ENCODE measurements around the gene LDB3.
"Not testable (repeated sequence)": the region's sequence is repeated elsewhere in the genome, so short reads cannot be mapped to it uniquely, and the experiment has no call there.

The LDB3 gene

DNA sequence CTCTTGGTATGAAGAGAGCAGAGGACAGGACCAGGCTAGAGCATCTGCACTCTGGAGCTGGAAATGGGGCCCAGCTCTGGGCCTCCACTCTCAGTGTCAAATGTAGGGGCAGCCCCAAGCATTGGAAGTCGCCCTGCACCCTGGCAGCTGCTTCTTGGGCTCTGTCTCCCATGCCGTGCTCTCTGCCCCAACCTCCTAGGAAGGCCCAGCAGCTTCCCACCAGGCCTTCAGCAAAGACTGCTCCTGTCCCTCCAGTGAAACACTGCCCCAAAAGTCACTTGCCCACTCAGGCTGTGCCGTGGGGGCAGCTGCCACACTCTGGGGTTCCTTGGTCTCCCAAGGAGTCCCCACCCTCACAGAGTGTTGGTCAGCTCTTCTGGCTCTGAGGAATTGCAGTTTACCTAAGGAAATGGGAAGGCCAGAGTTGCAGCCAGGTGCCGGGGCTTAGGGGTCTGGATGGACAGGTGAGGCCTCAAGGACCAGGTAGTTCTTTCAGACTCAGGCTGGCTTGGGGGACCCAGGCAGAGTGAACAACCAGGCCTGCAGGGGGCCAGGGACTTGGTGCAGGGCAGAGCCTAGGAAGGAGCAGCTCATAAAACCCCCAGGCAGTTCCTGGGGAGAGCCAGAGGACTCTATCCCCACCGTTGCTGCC lies 23.4 kb upstream of the LDB3 start:
- H3K4me1 ChIP-seq (ENCODE audit: control insufficient read depth, insufficient read depth, low read length): peaks cover 9% of the 10 kb centered on the region
- TF ChIP-seq GLIS1 (tag by site-specific recombination; IDR thresholded peaks at IDR 0.05): 0 out of 2 replicates have a peak, but pooled peaks have one; percentile 11
- TF ChIP-seq ZNF660 (tag by site-specific recombination; IDR thresholded peaks at IDR 0.05): no peak
- peak; percentile 25; the same call in 1 of the 2 replicates for TF ChIP-seq ZIC2 (tag by site-specific recombination; IDR thresholded peaks at IDR 0.05)
- no peak for TF ChIP-seq ZSCAN16 (tag by site-specific recombination; IDR thresholded peaks at IDR 0.05)
- no peak for TF ChIP-seq ZNF146 (tag by site-specific recombination; IDR thresholded peaks at IDR 0.05)
- no peak for TF ChIP-seq PBX3 (CRISPR knock-in tag; IDR thresholded peaks at IDR 0.05)
- TF ChIP-seq, protein P1, sequence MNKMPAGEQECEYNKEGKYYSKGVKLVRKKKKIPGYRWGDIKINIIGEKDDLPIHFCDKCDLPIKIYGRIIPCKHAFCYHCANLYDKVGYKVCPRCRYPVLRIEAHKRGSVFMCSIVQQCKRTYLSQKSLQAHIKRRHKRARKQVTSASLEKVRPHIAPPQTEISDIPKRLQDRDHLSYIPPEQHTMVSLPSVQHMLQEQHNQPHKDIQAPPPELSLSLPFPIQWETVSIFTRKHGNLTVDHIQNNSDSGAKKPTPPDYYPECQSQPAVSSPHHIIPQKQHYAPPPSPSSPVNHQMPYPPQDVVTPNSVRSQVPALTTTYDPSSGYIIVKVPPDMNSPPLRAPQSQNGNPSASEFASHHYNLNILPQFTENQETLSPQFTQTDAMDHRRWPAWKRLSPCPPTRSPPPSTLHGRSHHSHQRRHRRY (tag by site-specific recombination; IDR thresholded peaks at IDR 0.05): no peak
- TF ChIP-seq ZBTB20 (tag by site-specific recombination; IDR thresholded peaks at IDR 0.05): no peak
- CTCF ChIA-PET: interaction anchor here (0.6 to 5.3 kb wide), 5 partner anchors 9 to 244 kb away, joined by 3 to 46 read pairs (median 4); no protein-coding TSS in a partner anchor
- no peaks in the 10 kb centered on the region for H3K9me3 ChIP-seq (ENCODE audit: control insufficient read depth, insufficient read depth, low read depth, low read length)
- POLR2A ChIA-PET: interaction anchor here (0.6 kb wide), 1 partner anchor 52 kb away, joined by 4 read pairs; no protein-coding TSS in a partner anchor
- H3K36me3 ChIP-seq (ENCODE audit: control insufficient read depth in 2 of 2, insufficient read depth in 1 of 2, low read length in 2 of 2): no peaks in the 10 kb centered on the region
- H3K27ac ChIP-seq (ENCODE audit: extremely low read depth, low read depth, low read length): no peak overlapping the region
- H3K4me3 ChIP-seq (ENCODE audit: low read depth, low read length): no peak overlapping the region

DNA sequence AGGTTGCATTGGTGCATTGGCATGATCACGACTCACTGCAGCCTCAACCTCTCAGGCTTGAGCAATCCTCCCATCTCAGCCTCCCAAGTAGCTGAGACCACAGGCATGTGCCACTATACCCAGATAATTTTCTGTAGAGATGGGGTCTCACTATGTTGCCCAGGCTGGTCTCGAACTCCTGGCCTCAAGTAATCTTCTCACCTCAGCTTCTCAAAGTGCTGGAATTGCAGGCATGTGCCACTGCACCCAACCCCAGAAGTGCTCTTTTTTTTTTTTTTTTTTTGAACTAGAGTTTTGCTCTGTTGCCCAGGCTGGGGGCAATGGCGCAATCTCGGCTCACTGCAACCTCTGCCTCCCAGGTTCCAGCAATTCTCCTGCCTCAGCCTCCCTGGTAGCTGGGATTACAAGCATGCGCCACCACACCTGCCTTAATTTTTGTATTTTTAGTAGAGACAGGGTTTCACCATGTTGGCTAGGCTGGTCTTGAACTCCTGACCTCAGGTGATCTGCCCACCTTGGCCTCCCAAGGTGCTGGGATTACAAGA lies 22.6 kb upstream of the LDB3 start:
- peak; percentile 96 for TF ChIP-seq ZNF121 (tag by site-specific recombination; IDR thresholded peaks at IDR 0.05)
- H3K4me3 ChIP-seq (ENCODE audit: low read depth, low read length); H3K36me3 ChIP-seq (ENCODE audit: control insufficient read depth in 2 of 2, insufficient read depth in 1 of 2, low read length in 2 of 2); H3K4me1 ChIP-seq (ENCODE audit: control insufficient read depth, insufficient read depth, low read length); H3K9me3 ChIP-seq (ENCODE audit: control insufficient read depth, insufficient read depth, low read depth, low read length); H3K27ac ChIP-seq (ENCODE audit: extremely low read depth, low read depth, low read length): not testable (repeated sequence)
- ChIA-PET CTCF (interaction anchor here (0.8 to 5.3 kb wide), 3 partner anchors 10 to 245 kb away, joined by 3 to 46 read pairs (median 4); no protein-coding TSS in a partner anchor), POLR2A (interaction anchor here (0.6 kb wide), 1 partner anchor 52 kb away, joined by 4 read pairs; no protein-coding TSS in a partner anchor)

DNA sequence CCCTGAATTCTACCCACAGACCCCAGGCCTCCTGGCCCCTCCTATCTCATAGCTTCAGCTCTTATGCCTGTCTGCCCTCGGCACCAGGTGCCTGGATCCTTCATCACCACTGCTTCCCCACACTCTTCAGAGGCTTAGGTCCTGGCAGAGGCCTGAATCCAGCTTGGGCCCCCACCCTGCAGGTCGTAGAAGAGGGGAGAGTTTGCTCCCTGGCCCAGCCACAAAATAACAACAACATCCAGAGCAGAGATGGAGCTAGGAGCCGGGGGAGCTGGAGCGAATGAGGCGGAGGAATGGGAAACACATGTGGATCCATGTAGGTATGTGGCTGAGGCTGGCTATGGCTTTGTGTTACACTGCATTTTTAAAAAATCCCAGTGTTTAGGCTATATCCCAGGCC lies 21.8 kb upstream of the LDB3 start:
- ChIA-PET CTCF (interaction anchor here (1.6 kb wide), 1 partner anchor 38 kb away, joined by 4 read pairs; no protein-coding TSS in a partner anchor), POLR2A (no interaction called here)

GRCh38 chr10:86646933-86647332 lies 21.4 kb upstream of the LDB3 start:
- no peak overlapping the region for H3K4me3 ChIP-seq (ENCODE audit: low read depth, low read length)
- no peaks in the 10 kb centered on the region for H3K9me3 ChIP-seq (ENCODE audit: control insufficient read depth, insufficient read depth, low read depth, low read length)
- no peak for TF ChIP-seq REST (tag by site-specific recombination; IDR thresholded peaks at IDR 0.05)
- 0 out of 2 replicates have a peak, but pooled peaks have one; percentile 3 for TF ChIP-seq ZNF335 (tag by site-specific recombination; conservative IDR thresholded peaks at IDR 0.05)
- no peak for TF ChIP-seq YY1 (tag by site-specific recombination; IDR thresholded peaks at IDR 0.05)
- peaks cover 9% of the 10 kb centered on the region for H3K4me1 ChIP-seq (ENCODE audit: control insufficient read depth, insufficient read depth, low read length)
- CTCF ChIA-PET: interaction anchor here (1.6 kb wide), 1 partner anchor 38 kb away, joined by 4 read pairs; no protein-coding TSS in a partner anchor
- H3K27ac ChIP-seq (ENCODE audit: extremely low read depth, low read depth, low read length): no peak overlapping the region
- POLR2A ChIA-PET: no interaction called here
- no peaks in the 10 kb centered on the region for H3K36me3 ChIP-seq (ENCODE audit: control insufficient read depth in 2 of 2, insufficient read depth in 1 of 2, low read length in 2 of 2)

More for the DNA sequence above, 21.8 kb upstream of the LDB3 start:
- Histone ChIP-seq H3K4me3 (ENCODE audit: low read depth, low read length) (no peak overlapping the region), H3K9me3 (ENCODE audit: control insufficient read depth, insufficient read depth, low read depth, low read length) (no peaks in the 10 kb centered on the region), H3K27ac (ENCODE audit: extremely low read depth, low read depth, low read length) (no peak overlapping the region), H3K36me3 (ENCODE audit: control insufficient read depth in 2 of 2, insufficient read depth in 1 of 2, low read length in 2 of 2) (no peaks in the 10 kb centered on the region), H3K4me1 (ENCODE audit: control insufficient read depth, insufficient read depth, low read length) (peaks cover 9% of the 10 kb centered on the region)
- TF ChIP-seq ZNF488 (tag by site-specific recombination; IDR thresholded peaks at IDR 0.05): no peak
- TF ChIP-seq ZNF747 (tag by site-specific recombination; IDR thresholded peaks at IDR 0.05): no peak
- 0 out of 2 replicates have a peak, but pooled peaks have one; percentile 19 for TF ChIP-seq ZNF335 (tag by site-specific recombination; conservative IDR thresholded peaks at IDR 0.05)
